Endometrial microvascular endothelial cells (primary cell): Measurements from ENCODE around the gene ARHGAP24. TPM values are rescaled to one million over a fixed set of nuclear protein-coding genes. Genes with fewer than 3 reads are reported as not detected.
"Not testable (repeated sequence)": the region's sequence is repeated elsewhere in the genome, so short reads cannot be mapped to it uniquely, and the experiment has no call there.

Source experiments
- in situ Hi-C: cut with HindIII; loops from 2 replicates; pipeline ENCODE4 v1.10.0; 2017; ENCODE audit warnings: low sequenced_read_pairs, low pct_unique_long_range_greater_than_20kb; ENCODE audit errors: inconsistent ontology term
- total RNA-seq: library from RNA; depleted of rRNA; stranded (reverse); fragments of >200 nt; gene quantifications from one replicate; pipeline ENCODE4 v1.2.3, GENCODE V29; 2015; ENCODE audit errors: inconsistent ontology term

ARHGAP24 gene
- total RNA-seq, 1 donor from 2014 or later, result 93.0 TPM

DNA sequence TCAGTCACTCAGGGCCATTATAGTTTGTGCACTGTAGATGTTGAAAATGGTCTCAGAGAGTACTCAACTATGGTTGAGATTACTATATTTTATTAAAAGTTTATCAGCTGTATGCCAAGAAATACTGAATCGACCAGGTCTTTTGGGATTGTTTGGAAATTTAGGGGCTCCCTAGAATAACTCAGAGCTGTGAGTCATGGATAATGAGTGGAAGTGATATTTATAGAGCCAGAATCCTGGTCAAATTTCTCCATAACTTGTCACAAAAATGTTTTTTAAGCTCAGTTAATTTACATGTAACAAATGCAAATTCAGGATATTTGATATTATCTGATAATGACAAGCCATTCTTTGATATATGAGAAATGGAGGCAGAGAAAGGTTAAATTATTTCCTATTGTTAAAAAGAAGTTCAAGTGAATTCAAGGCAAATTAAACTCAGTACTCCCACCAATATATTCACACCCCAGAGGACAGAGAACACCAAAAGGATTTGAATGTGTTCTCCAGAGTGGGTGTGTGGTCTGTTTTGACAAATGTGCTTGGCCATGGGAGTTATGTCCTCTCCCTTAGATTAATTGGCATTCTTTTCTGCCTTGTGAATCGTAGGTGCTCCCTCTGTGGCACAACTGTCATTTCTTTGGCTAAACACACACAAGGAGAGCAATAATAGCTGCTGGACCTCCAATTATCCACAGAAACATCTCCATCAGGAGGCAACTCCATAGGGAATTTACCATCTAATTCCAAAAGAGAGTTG is 37.7 kb downstream of the ARHGAP24 start:
- in situ Hi-C loops, result no loop called here

GRCh38 chr4:85514117-85514516 is 39.2 kb downstream of the ARHGAP24 start:
- in situ Hi-C loops, result no loop called here

- in situ Hi-C loops, result no loop called here
Observed at GRCh38 chr4:85514783-85515182, 39.8 kb downstream of the ARHGAP24 start.

GRCh38 chr4:85515701-85516100 is 40.8 kb downstream of the ARHGAP24 start:
- in situ Hi-C loops, result no loop called here

- in situ Hi-C loops, result not testable (repeated sequence)
Observed at GRCh38 chr4:85518526-85518925, 43.6 kb downstream of the ARHGAP24 start.

GRCh38 chr4:85520765-85521749 is 46.1 kb downstream of the ARHGAP24 start:
- in situ Hi-C loops, result no loop called here

- in situ Hi-C loops, result no loop called here
Observed at GRCh38 chr4:85522277-85522676, 47.3 kb downstream of the ARHGAP24 start.

DNA sequence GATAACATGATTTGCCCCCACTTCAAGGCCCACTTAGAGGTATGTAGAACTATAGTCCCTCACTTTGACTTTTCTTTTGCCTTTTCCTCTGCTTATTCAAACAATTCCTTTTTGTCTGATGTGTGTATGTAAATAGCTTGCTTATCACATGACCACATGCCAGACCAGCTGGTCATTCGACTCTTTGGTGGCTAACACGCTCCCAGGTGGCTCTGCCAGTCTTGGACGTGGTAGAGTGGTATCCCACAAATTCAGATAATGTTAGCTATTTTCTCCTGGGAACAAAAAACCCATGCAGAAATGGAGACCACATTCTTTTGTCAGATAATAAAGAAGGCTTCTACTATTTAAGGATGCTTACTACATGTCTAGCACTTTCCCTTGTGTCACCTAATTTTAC is 47.9 kb downstream of the ARHGAP24 start:
- in situ Hi-C loops, result no loop called here

GRCh38 chr4:85527815-85528214 is 52.9 kb downstream of the ARHGAP24 start:
- in situ Hi-C loops, result no loop called here

GRCh38 chr4:85531560-85532341 is 56.8 kb downstream of the ARHGAP24 start:
- in situ Hi-C loops, result no loop called here

GRCh38 chr4:85534120-85534519 is 59.2 kb downstream of the ARHGAP24 start:
- in situ Hi-C loops, result no loop called here

DNA sequence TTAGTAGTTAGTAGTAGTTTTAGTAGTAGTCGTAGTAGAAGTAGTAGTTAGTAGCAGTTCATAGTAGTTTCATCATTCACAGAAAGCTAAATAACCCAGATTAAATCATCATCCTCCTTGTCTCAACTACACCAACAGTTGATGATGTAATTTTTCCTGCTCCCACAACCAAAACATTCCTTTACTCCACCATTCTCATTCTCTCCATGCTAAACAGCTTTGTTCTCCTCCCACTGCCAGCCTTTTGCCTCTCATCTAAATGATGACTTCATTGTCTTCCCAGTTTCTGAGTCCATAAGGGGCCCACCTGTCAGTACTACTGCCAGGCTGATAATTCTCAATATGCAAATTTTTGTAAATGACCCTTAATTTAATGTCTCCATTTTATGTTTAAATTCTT is 68.9 kb downstream of the ARHGAP24 start:
- in situ Hi-C loops, result no loop called here

GRCh38 chr4:85544751-85545150 is 69.8 kb downstream of the ARHGAP24 start:
- in situ Hi-C loops, result no loop called here

- in situ Hi-C loops, result no loop called here
Observed at GRCh38 chr4:85548116-85548515, 73.2 kb downstream of the ARHGAP24 start.

DNA sequence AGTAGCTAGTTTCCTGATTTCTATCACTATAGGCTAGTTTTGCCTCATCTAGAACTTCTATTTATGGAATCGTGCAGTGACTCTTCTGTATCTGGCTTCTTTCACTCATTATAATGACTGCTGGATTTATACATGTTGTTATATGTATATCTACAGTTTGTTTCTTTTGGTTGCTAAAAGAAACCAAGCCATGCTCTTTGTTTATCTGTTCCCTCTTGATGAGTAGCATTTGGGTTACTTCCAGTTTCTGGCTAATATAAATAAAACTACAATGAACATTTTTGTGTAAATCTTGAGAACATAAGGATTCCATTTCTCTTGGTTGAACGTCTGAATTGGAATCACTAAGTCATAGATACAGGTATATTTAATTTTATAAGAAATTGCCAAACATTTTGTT is 73.9 kb downstream of the ARHGAP24 start:
- in situ Hi-C loops, result no loop called here

DNA sequence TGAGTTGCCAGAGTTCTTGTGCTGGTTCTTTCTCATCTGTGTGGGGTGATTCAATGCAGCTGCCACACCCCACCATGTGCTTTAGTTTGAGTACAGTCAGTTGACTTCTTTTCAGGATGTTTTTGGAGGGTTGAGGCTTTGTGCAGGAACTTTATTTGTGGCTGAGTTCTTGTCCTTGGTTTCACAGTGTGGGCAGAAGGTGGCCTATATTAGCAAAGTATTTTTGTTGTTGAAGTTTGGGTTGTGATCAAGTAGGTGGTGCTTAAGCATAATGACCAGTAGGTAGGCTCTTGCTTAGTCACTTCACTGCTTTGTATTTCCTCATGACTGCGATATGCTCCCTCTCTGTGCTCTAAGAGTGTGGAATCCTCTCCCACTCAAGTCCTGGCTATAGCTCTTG is 80.3 kb downstream of the ARHGAP24 start:
- in situ Hi-C loops, result no loop called here

GRCh38 chr4:85556283-85556682 is 81.3 kb downstream of the ARHGAP24 start:
- in situ Hi-C loops, result no loop called here

DNA sequence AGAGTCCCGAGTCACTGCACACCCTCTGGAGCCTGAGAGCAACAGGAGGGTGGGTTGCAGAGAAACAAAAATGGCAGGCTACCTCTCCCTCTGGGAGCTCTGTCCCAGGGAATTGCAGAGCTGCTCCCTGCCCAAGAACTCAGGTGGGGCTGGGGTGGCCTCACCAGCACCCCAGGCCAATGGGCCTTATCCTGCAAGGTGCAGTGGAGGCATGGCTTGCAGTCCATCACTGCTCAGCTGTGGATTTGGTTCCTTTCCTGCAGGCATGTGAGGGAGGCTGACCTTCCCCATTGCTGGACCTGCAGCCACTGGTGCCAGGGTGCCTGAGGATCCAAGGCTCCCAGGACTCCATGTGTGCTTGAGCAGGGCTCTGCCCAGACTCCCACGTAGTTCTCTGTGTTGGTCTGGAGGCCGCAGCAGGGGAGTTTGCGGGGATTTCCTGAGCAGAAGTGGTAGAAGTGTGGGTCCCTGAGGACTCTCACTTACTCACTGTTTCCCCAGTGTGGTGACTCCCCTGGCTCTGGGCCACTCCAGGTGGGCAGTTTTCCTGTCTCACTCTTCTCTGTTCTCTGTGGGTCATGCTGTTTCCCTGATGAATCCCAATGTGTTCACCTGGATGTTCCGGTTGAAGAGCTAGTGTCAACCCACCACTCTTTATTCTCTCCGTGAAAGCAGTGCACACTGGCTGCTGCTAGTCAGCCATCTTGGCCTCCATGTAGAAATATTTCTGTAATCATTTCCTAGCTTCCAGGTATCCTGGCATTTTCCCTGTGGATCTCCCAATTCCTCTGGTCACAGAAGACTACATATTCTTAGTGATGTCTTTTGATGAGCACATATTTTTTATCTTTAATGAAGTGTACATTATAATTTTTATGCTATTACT is 82.3 kb downstream of the ARHGAP24 start:
- in situ Hi-C loops, result no loop called here
